WTC11 (cell line): ENCODE measurements around the gene HECTD4.

ENCODE experiments used
- ELF4 ChIP-seq: sonication (generic); formaldehyde crosslinking; IDR thresholded peaks from 2 replicates; pipeline ENCODE4 v1.8.1; 2022; ENCODE audit warnings: low read depth, mild to moderate bottlenecking, moderate library complexity, missing genetic modification reagents
- IRF2 ChIP-seq: sonication (generic); formaldehyde crosslinking; IDR thresholded peaks from 2 replicates; pipeline ENCODE4 v1.8.0; 2022; ENCODE audit warnings: low read depth, missing genetic modification reagents, borderline replicate concordance
- STAT6 ChIP-seq: sonication (generic); formaldehyde crosslinking; conservative IDR thresholded peaks from 2 replicates; pipeline ENCODE4 v1.8.1; 2023; ENCODE audit warnings: mild to moderate bottlenecking, low read depth, missing genetic modification reagents, moderate library complexity
- TF ChIP-seq, protein P1 (sequence below): fragments of 200-600 bp; IDR thresholded peaks from 2 replicates; pipeline ENCODE4 v1.8.0; 2022; ENCODE audit warnings: antibody characterized with exemption

DNA sequence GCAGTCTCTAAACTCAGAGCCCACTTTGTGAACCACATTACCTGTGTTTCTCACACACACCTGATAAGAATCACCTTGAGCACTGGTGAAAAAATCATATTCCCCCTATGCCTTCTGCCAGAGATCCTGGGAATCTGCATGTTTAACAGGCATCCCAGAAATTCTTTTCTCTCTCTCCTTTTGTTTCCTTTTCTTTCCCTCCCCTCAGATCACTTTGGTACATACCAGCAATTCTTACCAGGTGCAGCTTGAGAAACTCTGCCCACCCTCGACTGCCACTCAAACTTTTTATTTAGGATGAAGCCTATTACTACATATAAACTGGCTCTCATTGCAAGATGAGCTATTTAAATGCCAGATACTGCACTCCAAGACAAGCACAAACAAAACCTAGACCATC is 36.0 kb downstream of the HECTD4 start:
- TF ChIP-seq IRF2 (CRISPR knock-in tag) (no peak), ELF4 (no peak), STAT6 (CRISPR knock-in tag) (no peak)
- TF ChIP-seq, protein P1, sequence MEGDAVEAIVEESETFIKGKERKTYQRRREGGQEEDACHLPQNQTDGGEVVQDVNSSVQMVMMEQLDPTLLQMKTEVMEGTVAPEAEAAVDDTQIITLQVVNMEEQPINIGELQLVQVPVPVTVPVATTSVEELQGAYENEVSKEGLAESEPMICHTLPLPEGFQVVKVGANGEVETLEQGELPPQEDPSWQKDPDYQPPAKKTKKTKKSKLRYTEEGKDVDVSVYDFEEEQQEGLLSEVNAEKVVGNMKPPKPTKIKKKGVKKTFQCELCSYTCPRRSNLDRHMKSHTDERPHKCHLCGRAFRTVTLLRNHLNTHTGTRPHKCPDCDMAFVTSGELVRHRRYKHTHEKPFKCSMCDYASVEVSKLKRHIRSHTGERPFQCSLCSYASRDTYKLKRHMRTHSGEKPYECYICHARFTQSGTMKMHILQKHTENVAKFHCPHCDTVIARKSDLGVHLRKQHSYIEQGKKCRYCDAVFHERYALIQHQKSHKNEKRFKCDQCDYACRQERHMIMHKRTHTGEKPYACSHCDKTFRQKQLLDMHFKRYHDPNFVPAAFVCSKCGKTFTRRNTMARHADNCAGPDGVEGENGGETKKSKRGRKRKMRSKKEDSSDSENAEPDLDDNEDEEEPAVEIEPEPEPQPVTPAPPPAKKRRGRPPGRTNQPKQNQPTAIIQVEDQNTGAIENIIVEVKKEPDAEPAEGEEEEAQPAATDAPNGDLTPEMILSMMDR = no peak
